Thymus (tissue), 14 donors: ENCODE data around the gene POU2F3. TPM values are rescaled to one million over a fixed set of nuclear protein-coding genes. Genes with fewer than 3 reads are reported as not detected.

Experiments
- DNase-seq, 9 donors: peaks; one replicate each; pipeline ENCODE4 v3.0.0-alpha.2; 2013; ENCODE audit warnings: low spot score in 9 of 9, low read depth in 6 of 9, missing footprints in 1 of 9
- H3K27ac ChIP-seq, 2 donors: one replicate each; pipeline ENCODE4 v1.5.1; 2013; ENCODE audit warnings: control low read depth in 1 of 2, low read depth in 1 of 2, low read length in 1 of 2, mild to moderate bottlenecking in 1 of 2, moderate library complexity in 1 of 2
- H3K27me3 ChIP-seq, 2 donors: one replicate each; pipeline ENCODE4 v1.5.1; 2013; ENCODE audit warnings: low read length in 1 of 2; ENCODE audit not compliant: control insufficient read depth in 2 of 2, insufficient read depth in 1 of 2
- H3K36me3 ChIP-seq, 2 donors: one replicate each; pipeline ENCODE4 v1.5.1; 2013; ENCODE audit warnings: low read length in 1 of 2, mild to moderate bottlenecking in 1 of 2, moderate library complexity in 1 of 2; ENCODE audit not compliant: control insufficient read depth in 2 of 2, insufficient read depth in 2 of 2
- H3K4me1 ChIP-seq, 2 donors: one replicate each; pipeline ENCODE4 v1.5.1; 2013; ENCODE audit warnings: low read length in 2 of 2; ENCODE audit not compliant: control insufficient read depth in 2 of 2, insufficient read depth in 2 of 2
- H3K4me3 ChIP-seq, 2 donors: one replicate each; pipeline ENCODE4 v1.5.1; 2013; ENCODE audit warnings: low read length in 2 of 2, control low read depth in 1 of 2, mild to moderate bottlenecking in 1 of 2
- H3K9me3 ChIP-seq, 2 donors: one replicate each; pipeline ENCODE4 v1.5.1; 2013; ENCODE audit warnings: low read length in 1 of 2, mild to moderate bottlenecking in 1 of 2; ENCODE audit not compliant: control insufficient read depth in 2 of 2, insufficient read depth in 1 of 2
- WGBS: extraction: QIAGEN DNeasy Blood & Tissue Kit; methylation state at CpG from one replicate; pipeline ENCODE4 v1.1.7; 2013; 5-methylcytosine and 5-hydroxymethylcytosine counted together
- long read RNA-seq, 10 donors: transcript quantifications; one replicate each; lab custom pipeline, GENCODE V29; 2026
- polyA plus RNA-seq: library from polyadenylated mRNA; stranded (reverse); fragments of 200-250 nt; gene quantifications from one replicate; pipeline ENCODE4 v1.2.3, GENCODE V29; 2013
- total RNA-seq: library from RNA; stranded (reverse); fragments of 120-200 nt; gene quantifications from one replicate; pipeline ENCODE4 v1.2.4, GENCODE V29; 2013
- donor health status: healthy.

Gene POU2F3
- total RNA-seq (0.19 TPM), polyA plus RNA-seq (2.0 TPM)
- long read RNA-seq, donor 1: 0 reads
- long read RNA-seq, donor 2: 0 reads
- long read RNA-seq, donor 3: 0 reads
- long read RNA-seq, donor 4, partial matches to known transcripts: 0 of 1 reads
- long read RNA-seq, donor 4, other reads (novel, unspliced or antisense): 0 of 1 reads
- long read RNA-seq, donor 5: 0 reads
- long read RNA-seq, donor 6: 0 reads
- long read RNA-seq, donor 7, partial matches to known transcripts: 0 of 2 reads
- long read RNA-seq, donor 7, other reads (novel, unspliced or antisense): 0 of 2 reads
- long read RNA-seq, donor 8: 0 reads
- long read RNA-seq, donor 9: 0 reads
- long read RNA-seq, donor 10, partial matches to known transcripts: 0 of 3 reads
- long read RNA-seq, donor 10, other reads (novel, unspliced or antisense): 0 of 3 reads

DNA sequence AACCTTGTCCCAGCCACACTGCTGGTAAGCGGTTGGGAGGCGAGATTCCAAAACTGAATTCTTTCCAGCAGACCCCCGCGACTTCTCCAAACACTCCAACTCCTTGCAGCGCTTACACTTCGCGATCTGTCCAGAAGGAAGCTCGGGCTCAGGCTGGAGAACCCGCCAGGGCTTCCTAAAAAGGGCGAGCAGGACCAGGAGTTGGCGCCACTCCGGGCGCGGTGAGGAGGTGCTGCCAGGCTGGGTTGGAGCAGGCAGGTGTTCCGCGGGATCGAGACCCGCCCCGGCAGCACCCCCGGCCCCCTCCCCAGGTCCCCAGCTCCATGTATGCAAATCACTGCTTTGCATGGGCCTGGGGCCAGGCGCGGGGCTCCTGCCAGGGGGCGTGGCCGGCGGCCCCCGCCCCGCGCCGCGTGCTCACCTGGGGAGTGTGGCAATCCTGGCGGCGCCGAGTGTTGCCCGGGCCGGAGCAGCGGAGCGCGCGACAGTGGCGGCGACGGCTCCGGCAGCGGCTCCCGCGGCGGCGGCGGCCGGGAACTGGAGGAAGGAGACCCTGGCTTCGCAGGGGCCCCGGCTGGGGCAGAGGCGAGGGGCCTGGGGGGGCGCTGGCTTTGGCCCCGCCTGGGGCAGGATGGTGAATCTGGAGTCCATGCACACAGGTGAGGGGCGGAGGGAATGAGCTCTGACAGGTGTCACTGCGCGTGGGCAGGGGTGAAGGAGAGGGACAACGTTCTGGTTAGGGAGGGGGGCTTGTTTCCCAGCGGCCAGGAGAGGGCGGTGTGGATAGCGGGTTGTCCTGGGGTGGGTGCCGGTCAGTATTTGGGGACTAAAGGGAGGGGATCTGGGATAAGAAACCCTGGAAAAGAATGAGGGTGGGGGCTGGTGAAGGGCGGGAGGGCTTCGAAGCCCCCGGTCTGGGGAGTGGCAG is at the start of gene POU2F3:
Gene POU2F3, plus strand, starts transcription at position 428 of the 928 bp plus-strand sequence. Its CDS starts 204 bp downstream, at position 632.
- 9% methylated on average over 66 of the region's 66 CpGs for WGBS
- peaks cover 21 to 66% of the 10 kb centered on the region in 2 donors for H3K27me3 ChIP-seq
- DNase-seq: no peak
- H3K36me3 ChIP-seq: no peaks in the 10 kb centered on the region
- no peaks in the 10 kb centered on the region for H3K9me3 ChIP-seq
- H3K27ac ChIP-seq: no peak within 1 kb of the TSS
- no peak within 1 kb of the TSS for H3K4me3 ChIP-seq
- H3K4me1 ChIP-seq: no peaks in the 10 kb centered on the region

DNA sequence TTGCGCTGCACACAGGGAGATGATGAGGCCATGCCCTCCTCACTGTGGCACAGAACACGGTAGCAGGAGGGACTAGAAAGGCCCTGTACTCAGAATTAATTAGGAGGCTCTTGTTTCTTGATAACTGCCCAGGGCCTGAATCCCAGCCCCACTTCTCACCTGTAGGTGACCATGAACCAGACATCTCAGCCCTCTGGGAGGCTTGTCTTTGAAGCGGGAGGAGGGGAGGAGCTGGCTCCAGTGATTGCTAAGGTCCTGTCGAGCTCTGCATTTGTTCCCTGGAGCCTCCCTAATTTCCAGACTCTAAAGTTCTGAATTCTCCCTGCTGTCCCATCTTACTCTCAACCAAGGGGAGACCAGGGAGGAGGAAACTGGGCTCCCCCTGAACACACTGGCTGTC is 48.9 kb upstream of the POU2F3 start:
- Histone ChIP-seq H3K27ac (no peak overlapping the region), H3K4me1 (peaks cover 0 to 3% of the 10 kb centered on the region in 2 donors), H3K9me3 (no peaks in the 10 kb centered on the region), H3K27me3 (no peaks in the 10 kb centered on the region), H3K4me3 (no peak overlapping the region), H3K36me3 (no peaks in the 10 kb centered on the region)
- no peak for DNase-seq
- 93% methylated on average over 4 of the region's 4 CpGs for WGBS

DNA sequence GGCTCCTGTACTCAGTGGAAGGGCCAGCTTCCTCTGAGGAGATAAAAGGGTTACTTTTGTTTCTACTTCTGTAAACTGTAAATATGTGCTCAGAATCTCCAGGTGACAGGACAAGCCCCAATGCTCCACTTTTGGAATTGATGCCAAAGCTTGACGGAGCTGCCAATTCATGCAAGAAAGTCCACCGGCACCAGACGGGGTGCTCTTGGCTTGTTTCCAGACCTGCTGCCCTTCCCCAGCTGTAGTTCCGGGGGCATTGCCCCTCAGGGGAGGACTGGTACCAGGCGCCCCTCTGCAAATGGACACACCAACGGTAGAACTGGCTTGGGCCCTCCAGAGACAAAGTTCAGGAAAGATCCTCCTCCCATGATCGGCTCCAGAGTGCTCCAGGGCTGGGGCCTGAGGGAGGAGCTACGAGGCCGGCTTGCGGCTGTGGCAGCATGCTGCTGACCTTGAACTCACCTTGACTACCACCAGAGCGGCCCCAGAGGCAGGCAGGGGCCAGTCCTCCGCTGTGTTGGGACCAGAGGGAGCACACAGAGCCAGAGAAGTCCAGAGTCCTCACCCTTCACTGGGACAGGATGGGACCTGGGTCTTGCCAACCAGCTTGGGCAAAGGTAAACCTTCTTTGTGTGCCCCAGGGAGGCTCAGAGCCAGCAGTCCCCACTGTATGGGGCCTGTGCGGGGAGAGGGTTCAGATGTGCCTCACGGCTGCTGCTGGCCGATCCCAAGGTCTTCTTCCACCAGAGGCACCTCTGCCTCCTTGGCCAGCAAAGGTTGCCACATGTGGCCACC is 46.9 kb upstream of the POU2F3 start:
- no peak for DNase-seq
- Histone ChIP-seq H3K4me1 (no peaks in the 10 kb centered on the region), H3K9me3 (no peaks in the 10 kb centered on the region), H3K36me3 (no peaks in the 10 kb centered on the region), H3K4me3 (no peak overlapping the region), H3K27ac (no peak overlapping the region), H3K27me3 (no peaks in the 10 kb centered on the region)
- 93% methylated on average over 15 of the region's 15 CpGs for WGBS

DNA sequence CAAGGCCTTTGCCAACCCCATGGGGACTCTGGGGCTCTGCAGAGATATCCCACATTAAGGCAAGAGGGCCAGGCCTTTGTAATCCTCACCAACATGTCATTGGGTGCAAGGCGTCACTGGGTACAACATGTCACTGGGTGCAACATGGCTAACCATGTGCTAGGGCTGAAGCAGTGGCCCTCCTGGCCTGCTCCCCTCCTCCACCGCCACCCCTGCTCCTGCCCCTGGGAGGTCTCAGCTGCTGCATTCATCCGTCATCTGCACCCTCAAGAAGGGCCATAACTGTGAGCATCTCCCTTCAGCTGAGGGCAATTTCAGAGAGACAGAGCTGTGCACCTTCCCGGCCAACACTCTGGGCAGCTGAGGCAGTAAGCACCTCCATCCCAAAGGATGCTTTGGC is 45.8 kb upstream of the POU2F3 start:
- Histone ChIP-seq H3K4me1 (no peaks in the 10 kb centered on the region), H3K36me3 (no peaks in the 10 kb centered on the region), H3K27ac (no peak overlapping the region), H3K9me3 (no peaks in the 10 kb centered on the region), H3K27me3 (no peaks in the 10 kb centered on the region), H3K4me3 (no peak overlapping the region)
- DNase-seq: no peak
- WGBS: 95% methylated on average over 4 of the region's 4 CpGs

DNA sequence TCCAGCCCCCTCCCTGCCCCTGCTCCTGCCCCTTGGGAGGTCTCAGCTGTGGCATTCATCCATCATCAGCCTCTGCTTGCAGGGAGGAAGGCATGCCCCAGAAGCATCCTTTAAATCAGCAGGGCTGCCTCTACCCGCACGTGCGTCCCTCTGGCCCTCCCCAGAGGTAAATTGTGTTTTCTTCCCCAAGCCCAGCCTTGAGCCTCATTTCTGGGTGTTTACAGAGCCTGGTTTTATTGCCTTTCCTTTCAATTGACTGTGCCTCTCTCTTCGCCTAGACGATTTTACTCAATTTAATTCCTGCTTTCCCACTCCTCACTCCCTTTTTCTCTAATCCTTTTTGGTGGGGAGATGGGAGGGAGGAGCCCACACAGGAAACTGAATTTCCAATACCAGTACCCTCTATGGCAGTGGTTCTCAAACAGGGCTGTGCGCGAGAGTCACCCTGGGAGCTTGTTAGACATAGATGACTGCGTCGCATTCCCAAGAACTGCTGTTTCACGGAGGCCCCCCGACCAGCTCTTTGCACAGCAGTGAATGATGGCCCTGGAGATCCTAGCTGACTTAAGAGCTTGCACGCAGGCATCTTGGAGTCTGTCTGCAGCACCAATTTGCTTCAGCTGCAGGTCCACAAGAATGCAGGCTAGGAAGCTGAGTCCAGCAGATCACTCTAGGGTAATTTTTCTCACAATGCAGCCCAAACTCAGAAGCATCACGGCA is 44.2 kb upstream of the POU2F3 start:
- DNase-seq: no peak
- no peaks in the 10 kb centered on the region for H3K27me3 ChIP-seq
- 93% methylated on average over 13 of the region's 13 CpGs for WGBS
- no peaks in the 10 kb centered on the region for H3K4me1 ChIP-seq
- no peak overlapping the region for H3K4me3 ChIP-seq
- H3K36me3 ChIP-seq: no peaks in the 10 kb centered on the region
- no peak overlapping the region for H3K27ac ChIP-seq
- H3K9me3 ChIP-seq: no peaks in the 10 kb centered on the region

DNA sequence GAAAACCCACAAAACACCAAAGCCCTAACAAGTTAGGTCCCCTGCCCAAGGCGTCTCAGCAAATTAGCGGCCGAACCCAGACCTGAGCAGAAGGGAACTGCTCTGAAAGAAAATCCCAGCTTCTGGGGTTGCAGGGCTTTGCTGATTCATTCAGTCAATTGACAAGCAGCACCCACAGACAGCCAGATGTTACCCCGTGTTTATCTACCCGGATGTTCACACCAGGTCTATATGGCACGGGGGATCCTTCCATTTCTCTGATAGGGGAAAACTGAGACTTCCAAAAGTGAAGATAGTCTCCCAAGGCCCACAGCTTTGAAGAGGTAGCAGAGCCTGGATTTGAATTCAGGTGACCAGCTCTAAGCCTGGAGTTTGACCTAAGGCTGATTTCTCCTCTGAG is 43.1 kb upstream of the POU2F3 start:
- WGBS: 60% methylated on average over 6 of the region's 6 CpGs
- Histone ChIP-seq H3K27ac (no peak overlapping the region), H3K4me3 (no peak overlapping the region), H3K4me1 (no peaks in the 10 kb centered on the region), H3K27me3 (no peaks in the 10 kb centered on the region), H3K9me3 (no peaks in the 10 kb centered on the region), H3K36me3 (no peaks in the 10 kb centered on the region)
- DNase-seq: no peak

DNA sequence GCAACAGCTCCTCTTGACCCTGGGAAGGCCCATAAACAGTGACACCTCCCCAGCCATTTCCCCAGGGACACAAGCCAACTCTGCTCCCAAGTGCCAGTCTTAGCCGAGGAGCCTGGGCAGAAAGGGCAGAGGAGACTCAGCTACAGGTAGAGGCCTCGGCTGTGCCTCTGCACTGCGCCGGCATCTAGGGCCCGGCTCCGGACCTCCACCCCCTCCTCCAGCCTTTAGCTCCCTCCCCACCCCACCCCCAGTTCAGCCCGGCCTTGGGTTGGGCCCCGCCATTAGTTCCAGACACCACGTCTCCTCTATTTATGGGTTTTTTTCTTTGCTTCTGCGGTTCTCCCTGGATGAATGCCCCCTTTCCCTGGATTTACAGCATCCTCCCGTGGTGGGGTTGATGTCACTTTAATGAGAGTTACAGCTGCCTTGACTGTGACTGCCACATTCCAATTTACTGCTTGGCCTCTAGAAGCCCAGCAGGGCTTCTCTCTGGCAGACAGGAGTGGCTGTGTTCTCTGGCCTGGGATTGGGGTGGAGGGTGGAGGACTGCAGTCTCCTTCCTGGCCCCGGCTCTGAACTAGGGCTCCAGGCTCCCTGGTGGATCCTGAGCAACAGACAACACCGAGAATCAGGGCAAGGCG is 42.6 kb upstream of the POU2F3 start:
- H3K9me3 ChIP-seq: no peaks in the 10 kb centered on the region
- no peak overlapping the region for H3K27ac ChIP-seq
- no peaks in the 10 kb centered on the region for H3K4me1 ChIP-seq
- H3K27me3 ChIP-seq: no peaks in the 10 kb centered on the region
- DNase-seq: no peak
- 96% methylated on average over 14 of the region's 14 CpGs for WGBS
- no peaks in the 10 kb centered on the region for H3K36me3 ChIP-seq
- no peak overlapping the region for H3K4me3 ChIP-seq

DNA sequence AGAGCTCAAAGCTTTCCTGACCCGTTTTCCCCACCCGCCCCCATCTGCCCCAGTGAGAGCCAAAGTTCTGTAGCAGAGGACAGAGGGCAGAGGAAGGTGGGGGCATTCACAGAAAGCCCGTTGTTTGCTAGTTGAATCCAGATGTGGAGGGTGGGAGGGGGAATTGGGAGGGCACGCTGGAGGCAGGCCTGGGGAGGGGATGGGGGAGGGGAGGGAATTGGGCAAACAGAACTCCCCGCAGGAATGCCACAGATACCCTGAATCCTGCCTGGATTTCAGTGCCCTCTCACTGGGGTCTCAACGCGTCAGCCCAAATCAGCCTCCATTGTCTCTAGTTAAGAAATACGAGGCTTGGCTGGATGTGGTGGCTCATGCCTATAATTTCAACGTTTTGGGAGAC is 42.0 kb upstream of the POU2F3 start:
- Histone ChIP-seq H3K27me3 (no peaks in the 10 kb centered on the region), H3K36me3 (no peaks in the 10 kb centered on the region), H3K4me1 (no peaks in the 10 kb centered on the region), H3K4me3 (no peak overlapping the region), H3K9me3 (no peaks in the 10 kb centered on the region), H3K27ac (no peak overlapping the region)
- WGBS: 92% methylated on average over 9 of the region's 9 CpGs
- DNase-seq: no peak
